ENCODE results near the gene NAGPA.

Gene NAGPA

GRCh38 chr16:4976611-4977145 is 57.1 kb downstream of the NAGPA start:
- TF ChIP-seq CTCF (IDR thresholded peaks at IDR 0.05; ENCODE audit: low read depth, low read length, missing control alignments), result no peak
- no peak for DNase-seq (ENCODE audit: low read depth)
- no peak overlapping the region for H3K4me3 ChIP-seq (ENCODE audit: low read depth, low read length)

- TF ChIP-seq CTCF (IDR thresholded peaks at IDR 0.05; ENCODE audit: low read depth, low read length, missing control alignments), result no peak
- DNase-seq (ENCODE audit: low read depth), result no peak
Measured at GRCh38 chr16:4976079-4976478, 57.7 kb downstream of the NAGPA start.

More at GRCh38 chr16:4976079-4976478, 57.7 kb downstream of the NAGPA start:
- H3K4me3 ChIP-seq (ENCODE audit: low read depth, low read length), result no peak overlapping the region
